ENCODE results near the gene ZFP69B.
"Not testable (repeated sequence)": the region's sequence is repeated elsewhere in the genome, so short reads cannot be mapped to it uniquely, and the experiment has no call there.

ZFP69B gene

GRCh38 chr1:40438391-40439015 lies 11.8 kb upstream of the ZFP69B start:
- peak; percentile 58 for DNase-seq

GRCh38 chr1:40439247-40439646 lies 11.0 kb upstream of the ZFP69B start:
- no peak for DNase-seq

GRCh38 chr1:40450495-40451237 lies 390 bp downstream of the ZFP69B start:
- peak; percentile 85 for DNase-seq

GRCh38 chr1:40451238-40451585 lies 936 bp downstream of the ZFP69B start:
- no peak for DNase-seq

GRCh38 chr1:40454873-40455272 lies 4.6 kb downstream of the ZFP69B start:
- no peak for DNase-seq

GRCh38 chr1:40462956-40463590 lies 12.8 kb downstream of the ZFP69B start:
- peak; percentile 4 for DNase-seq

DNA sequence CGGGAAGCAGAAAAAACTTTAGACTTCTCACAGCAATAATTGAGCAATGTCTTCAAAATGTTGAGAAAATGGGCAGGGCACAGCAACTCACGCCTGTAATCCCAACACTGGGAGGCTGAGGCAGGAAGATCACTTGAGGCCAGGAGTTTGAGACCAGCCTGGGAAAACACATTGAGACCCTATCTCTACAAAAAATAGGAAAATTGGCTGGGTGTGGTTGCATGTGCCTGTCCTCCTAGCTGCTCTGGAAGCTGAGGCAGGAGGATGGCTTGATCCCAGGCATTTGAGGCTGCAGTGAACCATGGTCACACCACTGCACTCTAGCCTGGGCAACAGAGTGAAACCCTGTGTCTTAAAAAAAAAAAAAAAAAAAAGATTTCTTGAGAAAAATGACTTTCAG lies 19.1 kb downstream of the ZFP69B start:
- no peak for DNase-seq

DNA sequence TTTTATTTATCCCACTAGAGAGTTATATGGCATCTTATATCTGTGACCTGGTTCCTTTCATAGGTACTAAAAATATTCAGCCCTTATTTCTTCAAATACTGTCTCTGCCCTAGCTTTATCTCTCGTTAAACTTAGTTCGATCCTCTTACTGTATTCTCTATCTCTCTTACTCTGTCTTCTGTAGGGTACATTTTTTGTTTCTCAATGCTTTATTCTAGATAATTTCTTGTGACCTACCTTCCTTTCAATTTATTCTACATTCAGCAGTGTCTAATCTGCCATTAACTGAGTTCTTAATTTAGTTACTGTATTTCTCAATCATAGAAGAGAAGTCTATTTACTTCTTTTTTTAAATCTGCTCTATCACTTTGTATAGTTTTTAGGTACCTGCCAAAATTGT lies 25.0 kb downstream of the ZFP69B start:
- no peak for DNase-seq

DNA sequence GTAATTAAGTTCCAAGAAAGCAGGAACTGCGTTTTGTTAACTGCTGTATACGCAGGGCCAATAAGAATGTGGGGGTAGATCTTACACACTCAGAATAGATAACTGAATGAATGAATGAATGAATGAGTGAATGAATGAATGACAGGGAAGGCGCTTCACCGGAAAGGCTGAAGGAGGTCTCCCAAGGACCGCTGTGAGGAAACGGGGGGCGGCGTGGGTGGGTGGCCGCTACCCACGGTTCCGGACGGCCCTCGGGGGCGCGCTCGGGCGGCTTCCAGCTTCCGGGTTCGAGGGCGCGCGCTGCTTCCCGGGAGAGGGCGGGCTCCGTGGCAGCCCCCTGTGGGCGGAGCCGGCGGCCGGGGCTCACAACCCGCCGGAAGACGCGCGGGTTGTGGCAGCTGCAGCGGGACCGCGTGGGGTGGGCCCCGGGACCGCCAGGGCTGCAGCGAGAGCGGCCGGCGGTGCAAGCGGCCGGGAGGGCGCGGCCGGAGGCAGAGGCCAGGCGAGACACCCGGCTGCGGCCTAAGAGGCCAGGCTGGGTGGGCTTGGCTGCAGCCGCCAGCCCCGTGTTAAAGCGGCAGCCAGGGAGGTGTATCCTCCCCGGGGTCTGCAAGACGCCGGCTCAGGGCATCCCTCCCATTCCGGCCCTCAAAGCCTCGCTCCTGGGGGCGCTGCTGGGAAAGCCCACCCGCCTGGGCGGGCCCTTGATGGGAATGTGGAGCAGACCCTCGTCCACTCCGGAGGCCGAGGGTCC lies 26.8 kb downstream of the ZFP69B start, which contains the start of gene ZFP69:
Gene ZFP69, plus strand, starts transcription at position 367 of the 754 bp plus-strand sequence. CDS start 2,072 bp downstream, outside the sequence.
- peak; percentile 91 for DNase-seq

DNA sequence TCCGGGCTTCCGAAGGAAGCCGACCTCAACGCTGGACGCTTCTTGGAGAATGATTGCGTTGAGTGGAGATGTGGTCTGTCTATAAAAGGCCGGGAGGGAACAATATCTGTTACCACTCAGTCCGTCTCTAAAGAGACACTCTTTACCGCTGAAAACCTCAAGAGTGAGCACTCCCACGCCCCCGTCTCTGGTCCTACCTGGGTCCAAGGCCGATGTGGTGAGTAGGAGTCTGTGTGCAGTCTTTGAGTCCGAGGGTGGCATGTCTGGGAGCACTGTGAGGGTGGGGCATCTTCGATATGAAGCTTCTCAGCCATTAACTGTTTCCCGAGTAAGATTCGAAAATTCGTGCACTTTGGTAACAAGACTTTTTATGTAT lies 27.4 kb downstream of the ZFP69B start:
- DNase-seq = peak; percentile 63

DNA sequence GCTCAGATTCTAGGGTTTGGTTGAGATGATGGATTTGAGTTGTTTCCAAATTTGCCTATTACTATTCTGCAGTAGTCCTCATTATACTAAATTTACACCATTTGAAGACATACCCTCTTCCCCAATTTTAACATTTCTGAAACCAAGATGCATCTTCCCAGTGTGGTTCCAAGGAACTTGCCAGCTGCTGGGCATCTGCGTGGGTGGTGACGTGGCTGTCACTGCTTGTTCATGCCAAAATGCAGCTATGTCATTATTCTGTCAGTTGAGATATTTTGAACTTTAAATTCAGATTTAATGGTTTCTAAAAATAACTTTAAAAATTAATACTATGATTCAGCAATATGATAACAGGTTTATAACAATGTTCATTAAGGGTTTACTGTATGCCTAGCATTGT lies 28.0 kb downstream of the ZFP69B start:
- DNase-seq = no peak

GRCh38 chr1:40479156-40479555 lies 28.9 kb downstream of the ZFP69B start:
- no peak for DNase-seq

- DNase-seq = peak; percentile 4
Measured at GRCh38 chr1:40495315-40495903, 45.1 kb downstream of the ZFP69B start.

DNA sequence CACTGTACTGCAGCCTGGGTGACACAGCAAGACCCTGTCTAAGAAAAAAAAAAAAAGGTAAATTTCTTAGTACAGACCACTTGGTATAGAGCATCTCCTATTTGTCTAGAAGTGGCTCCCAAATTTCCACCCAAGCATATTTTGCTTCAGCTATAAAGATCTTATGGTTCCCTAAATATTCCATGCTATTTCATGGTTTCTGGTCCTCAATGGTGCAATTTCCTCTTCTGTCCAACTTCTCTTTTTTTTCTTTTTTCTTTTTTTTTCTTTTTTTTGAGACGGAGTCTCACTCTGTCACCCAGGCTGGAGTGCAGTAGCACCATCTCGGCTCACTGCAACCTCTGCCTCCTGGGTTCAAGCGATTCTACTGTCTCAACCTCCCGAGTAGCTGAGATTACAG lies 52.4 kb downstream of the ZFP69B start:
- DNase-seq = not testable (repeated sequence)

DNA sequence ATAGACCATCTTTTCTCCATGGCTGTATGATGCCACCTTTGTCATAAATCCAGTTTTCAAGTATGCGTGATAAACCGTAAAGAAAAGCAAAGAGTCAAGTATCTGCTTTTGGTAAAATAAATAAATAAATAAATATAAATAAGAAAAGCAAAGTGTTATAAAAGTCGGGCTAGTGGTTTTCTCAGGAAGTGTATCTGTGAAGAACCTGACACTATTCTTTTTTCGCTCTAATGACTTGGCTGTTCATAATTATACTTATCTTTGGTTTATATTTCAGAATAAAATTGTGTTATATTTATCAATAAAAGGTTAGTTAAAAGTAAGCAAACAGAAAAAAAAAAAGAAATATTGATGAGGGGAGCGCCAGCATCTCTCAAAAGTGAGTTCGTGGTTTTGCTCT lies 57.7 kb downstream of the ZFP69B start:
- DNase-seq = no peak

- peak; percentile 84 for DNase-seq
Measured at GRCh38 chr1:40508375-40509341, 58.4 kb downstream of the ZFP69B start, which contains the start of gene EXO5. TSS of gene EXO5 (plus strand) at chr1:40508767. CDS start at chr1:40514545, 5,778 bp downstream.
